Liver (tissue), 9 donors: ENCODE measurements around the gene SCGB3A2. TPM values are rescaled to one million over a fixed set of nuclear protein-coding genes. Genes with fewer than 3 reads are reported as not detected.

Experiments used
- DNase-seq: peaks from one replicate; pipeline ENCODE4 v3.0.0-alpha.2; 2017; ENCODE audit warnings: low spot score
- H3K27ac ChIP-seq, 2 donors: one replicate each; pipeline ENCODE4 v1.7.0; 2013; ENCODE audit warnings: inconsistent platforms in 2 of 2, low read length in 2 of 2, control low read depth in 1 of 2, low read depth in 1 of 2, mild to moderate bottlenecking in 1 of 2
- H3K27me3 ChIP-seq, 4 donors: one replicate each; pipeline versions ENCODE4 v1.6.1 to v1.7.0; 2013; ENCODE audit warnings: low read length in 3 of 4, inconsistent platforms in 1 of 4, mild to moderate bottlenecking in 1 of 4, moderate library complexity in 1 of 4; ENCODE audit not compliant: control insufficient read depth in 4 of 4, insufficient read depth in 4 of 4
- H3K36me3 ChIP-seq, 4 donors: one replicate each; pipeline versions ENCODE4 v1.6.1 to v1.7.0; 2013; ENCODE audit warnings: low read length in 3 of 4, mild to moderate bottlenecking in 3 of 4, low read depth in 1 of 4, moderate library complexity in 1 of 4; ENCODE audit not compliant: control insufficient read depth in 4 of 4, insufficient read depth in 3 of 4
- H3K4me1 ChIP-seq, 4 donors: one replicate each; pipeline versions ENCODE4 v1.6.1 to v1.7.0; 2013; ENCODE audit warnings: low read length in 3 of 4, mild to moderate bottlenecking in 3 of 4, moderate library complexity in 1 of 4; ENCODE audit not compliant: control insufficient read depth in 4 of 4, insufficient read depth in 4 of 4
- H3K4me3 ChIP-seq, 3 donors: one replicate each; pipeline versions ENCODE4 v1.6.1 to v1.7.0; 2013; ENCODE audit warnings: low read length in 3 of 3, control low read depth in 1 of 3, low read depth in 1 of 3, mild to moderate bottlenecking in 1 of 3
- H3K9ac ChIP-seq, 2 donors: one replicate each; pipeline ENCODE4 v1.7.0; 2013; ENCODE audit warnings: low read length in 2 of 2, mild to moderate bottlenecking in 2 of 2, moderate library complexity in 2 of 2, control low read depth in 1 of 2, low read depth in 1 of 2
- H3K9me3 ChIP-seq, 4 donors: one replicate each; pipeline versions ENCODE4 v1.6.1 to v1.7.0; 2013; ENCODE audit warnings: low read length in 3 of 4; ENCODE audit not compliant: control insufficient read depth in 4 of 4
- ATF3 ChIP-seq: IDR thresholded peaks from 2 replicates; pipeline ENCODE4 v1.6.1; 2016; ENCODE audit warnings: antibody characterized with exemption
- FOXA1 ChIP-seq: IDR thresholded peaks from 2 replicates; pipeline ENCODE4 v1.6.1; 2016; ENCODE audit warnings: antibody characterized with exemption
- FOXA2 ChIP-seq: IDR thresholded peaks from 2 replicates; pipeline ENCODE4 v1.6.1; 2016; ENCODE audit warnings: antibody characterized with exemption
- HNF4A ChIP-seq, 2 donors: conservative IDR thresholded peaks; 2 replicates each; pipeline ENCODE4 v1.6.1; 2016; ENCODE audit warnings: antibody characterized with exemption in 2 of 2, mild to moderate bottlenecking in 2 of 2
- HNF4G ChIP-seq: IDR thresholded peaks from 2 replicates; pipeline ENCODE4 v1.6.1; 2016; ENCODE audit warnings: antibody characterized with exemption
- JUND ChIP-seq, 2 donors: IDR thresholded peaks; 2 replicates each; pipeline ENCODE4 v1.6.1; 2016; ENCODE audit warnings: antibody characterized with exemption in 2 of 2
- RAD21 ChIP-seq, 2 donors: IDR thresholded peaks; 2 replicates each; pipeline ENCODE4 v1.6.1; 2016; ENCODE audit warnings: antibody characterized with exemption in 2 of 2, mild to moderate bottlenecking in 2 of 2
- RXRA ChIP-seq, 2 donors: IDR thresholded peaks; 2 replicates each; pipeline ENCODE4 v1.6.1; 2017 to 2018; ENCODE audit warnings: antibody characterized with exemption in 2 of 2, mild to moderate bottlenecking in 1 of 2
- SP1 ChIP-seq: IDR thresholded peaks from 2 replicates; pipeline ENCODE4 v1.6.1; 2018; ENCODE audit warnings: antibody characterized with exemption, mild to moderate bottlenecking
- TAF1 ChIP-seq: conservative IDR thresholded peaks from 2 replicates; pipeline ENCODE4 v1.6.1; 2016; ENCODE audit warnings: antibody characterized with exemption, mild to moderate bottlenecking
- YY1 ChIP-seq: IDR thresholded peaks from 2 replicates; pipeline ENCODE4 v1.6.1; 2016; ENCODE audit warnings: antibody characterized with exemption, mild to moderate bottlenecking
- WGBS: extraction: QIAGEN DNeasy Blood & Tissue Kit; methylation state at CpG from one replicate; pipeline ENCODE4 v1.1.7; 2013; 5-methylcytosine and 5-hydroxymethylcytosine counted together
- polyA plus RNA-seq, 2 donors: library from polyadenylated mRNA; stranded (reverse) in 1 of 2; unstranded in 1 of 2; fragments of 200-250 nt in 1 of 2; fragments of >200 nt in 1 of 2; fragmentation: Nextera tagmentation in 1 of 2; extraction: Ambion mirVana in 1 of 2; gene quantifications; one replicate each; pipeline versions ENCODE4 v1.2.1 to v1.2.3, GENCODE V29; 2013 to 2015
- total RNA-seq, 2 donors: library from RNA; depleted of rRNA; stranded (reverse); fragments of >200 nt; gene quantifications; one replicate each; pipeline ENCODE4 v1.2.3, GENCODE V29; 2014
- TF ChIP-seq, protein P1 (sequence below): IDR thresholded peaks from 2 replicates; pipeline ENCODE4 v1.6.1; 2016; ENCODE audit warnings: antibody characterized with exemption, mild to moderate bottlenecking
- TF ChIP-seq, protein P2 (sequence below): IDR thresholded peaks from 2 replicates; pipeline ENCODE4 v1.6.1; 2016; ENCODE audit warnings: antibody characterized with exemption
- TF ChIP-seq, protein P3 (sequence below): fragments of 150-350 bp; IDR thresholded peaks from 2 replicates; pipeline ENCODE4 v1.5.1; 2017; ENCODE audit warnings: improper control_type of control experiment, low read depth, low read length; ENCODE audit not compliant: missing input control
- donor health status: healthy.
- donor health status: healthy.
- donor health status: healthy.
- donor health status: healthy.
- donor health status: healthy.

Gene SCGB3A2
- total and polyA plus RNA-seq, 4 donors: not detected

DNA sequence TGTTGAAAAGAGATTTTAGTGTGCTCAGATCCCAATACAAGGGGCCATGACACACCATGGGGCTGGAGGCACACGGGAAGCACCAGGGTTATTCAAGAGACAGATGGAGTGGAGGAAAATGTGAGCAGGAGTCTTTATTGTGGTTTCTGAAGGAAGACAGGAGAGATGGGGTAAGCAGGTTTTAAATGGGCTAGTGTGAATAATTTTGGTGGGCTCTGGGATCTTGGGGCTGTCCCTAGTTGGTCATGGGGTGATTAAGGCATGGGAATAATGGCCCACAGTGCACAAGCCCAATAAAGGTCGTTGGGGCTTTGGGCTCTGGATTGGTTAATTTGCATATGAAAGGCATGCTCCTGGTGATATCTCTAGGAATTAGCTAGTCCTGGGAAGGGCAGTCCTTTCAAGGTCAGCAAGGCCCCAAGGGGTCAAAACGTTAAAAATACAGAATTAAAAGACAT, 3.6 kb upstream of the SCGB3A2 start:
- Histone ChIP-seq H3K9me3 (no peaks in the 10 kb centered on the region), H3K4me3 (no peak overlapping the region), H3K27ac (no peak overlapping the region), H3K4me1 (no peaks in the 10 kb centered on the region), H3K9ac (no peak overlapping the region), H3K27me3 (no peaks in the 10 kb centered on the region), H3K36me3 (no peaks in the 10 kb centered on the region)
- no peak for TF ChIP-seq JUND (IDR thresholded peaks at IDR 0.05)
- DNase-seq: no peak
- WGBS: 45% methylated on average over 3 of the region's 3 CpGs

DNA sequence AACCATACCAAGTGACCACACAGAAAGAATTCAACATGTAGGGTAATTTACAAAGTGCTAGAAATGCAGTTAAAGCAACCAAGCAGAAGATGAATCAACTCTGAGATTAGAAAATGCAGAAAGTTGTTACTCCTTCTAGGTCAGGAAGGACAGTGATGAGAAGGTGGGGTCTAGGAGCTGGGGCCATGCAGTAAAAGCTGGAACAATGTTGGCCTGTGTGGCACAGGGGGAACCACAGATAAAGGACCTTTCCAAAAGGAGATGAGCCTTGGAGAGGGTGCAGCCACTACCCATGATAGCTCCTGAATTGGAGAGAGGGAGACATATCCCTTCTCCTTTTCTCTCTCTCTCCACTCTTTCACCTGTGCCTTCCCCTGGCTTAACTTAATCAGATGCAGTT, 2.4 kb upstream of the SCGB3A2 start:
- Histone ChIP-seq H3K27ac (no peak overlapping the region), H3K9me3 (no peaks in the 10 kb centered on the region), H3K36me3 (no peaks in the 10 kb centered on the region), H3K4me1 (no peaks in the 10 kb centered on the region), H3K27me3 (no peaks in the 10 kb centered on the region), H3K4me3 (no peak overlapping the region), H3K9ac (no peak overlapping the region)
- TF ChIP-seq ATF3: no peak
- TF ChIP-seq RXRA (IDR thresholded peaks at IDR 0.05): no peak
- TF ChIP-seq YY1: no peak
- TF ChIP-seq, protein P1, sequence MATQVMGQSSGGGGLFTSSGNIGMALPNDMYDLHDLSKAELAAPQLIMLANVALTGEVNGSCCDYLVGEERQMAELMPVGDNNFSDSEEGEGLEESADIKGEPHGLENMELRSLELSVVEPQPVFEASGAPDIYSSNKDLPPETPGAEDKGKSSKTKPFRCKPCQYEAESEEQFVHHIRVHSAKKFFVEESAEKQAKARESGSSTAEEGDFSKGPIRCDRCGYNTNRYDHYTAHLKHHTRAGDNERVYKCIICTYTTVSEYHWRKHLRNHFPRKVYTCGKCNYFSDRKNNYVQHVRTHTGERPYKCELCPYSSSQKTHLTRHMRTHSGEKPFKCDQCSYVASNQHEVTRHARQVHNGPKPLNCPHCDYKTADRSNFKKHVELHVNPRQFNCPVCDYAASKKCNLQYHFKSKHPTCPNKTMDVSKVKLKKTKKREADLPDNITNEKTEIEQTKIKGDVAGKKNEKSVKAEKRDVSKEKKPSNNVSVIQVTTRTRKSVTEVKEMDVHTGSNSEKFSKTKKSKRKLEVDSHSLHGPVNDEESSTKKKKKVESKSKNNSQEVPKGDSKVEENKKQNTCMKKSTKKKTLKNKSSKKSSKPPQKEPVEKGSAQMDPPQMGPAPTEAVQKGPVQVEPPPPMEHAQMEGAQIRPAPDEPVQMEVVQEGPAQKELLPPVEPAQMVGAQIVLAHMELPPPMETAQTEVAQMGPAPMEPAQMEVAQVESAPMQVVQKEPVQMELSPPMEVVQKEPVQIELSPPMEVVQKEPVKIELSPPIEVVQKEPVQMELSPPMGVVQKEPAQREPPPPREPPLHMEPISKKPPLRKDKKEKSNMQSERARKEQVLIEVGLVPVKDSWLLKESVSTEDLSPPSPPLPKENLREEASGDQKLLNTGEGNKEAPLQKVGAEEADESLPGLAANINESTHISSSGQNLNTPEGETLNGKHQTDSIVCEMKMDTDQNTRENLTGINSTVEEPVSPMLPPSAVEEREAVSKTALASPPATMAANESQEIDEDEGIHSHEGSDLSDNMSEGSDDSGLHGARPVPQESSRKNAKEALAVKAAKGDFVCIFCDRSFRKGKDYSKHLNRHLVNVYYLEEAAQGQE: no peak
- no peak for TF ChIP-seq TAF1
- TF ChIP-seq FOXA2: no peak
- TF ChIP-seq HNF4A (conservative IDR thresholded peaks at IDR 0.05): no peak
- no peak for TF ChIP-seq FOXA1
- no peak for TF ChIP-seq HNF4G
- DNase-seq: no peak

GRCh38 chr5:147876626-147877025, 1.9 kb upstream of the SCGB3A2 start:
- no peak for DNase-seq

More at GRCh38 chr5:147876626-147877025, 1.9 kb upstream of the SCGB3A2 start:
- H3K9me3 ChIP-seq: no peaks in the 10 kb centered on the region
- no peaks in the 10 kb centered on the region for H3K4me1 ChIP-seq
- no peak for TF ChIP-seq RAD21 (IDR thresholded peaks at IDR 0.05)
- no peak for TF ChIP-seq ATF3
- no peak for TF ChIP-seq SP1
- TF ChIP-seq, protein P2, sequence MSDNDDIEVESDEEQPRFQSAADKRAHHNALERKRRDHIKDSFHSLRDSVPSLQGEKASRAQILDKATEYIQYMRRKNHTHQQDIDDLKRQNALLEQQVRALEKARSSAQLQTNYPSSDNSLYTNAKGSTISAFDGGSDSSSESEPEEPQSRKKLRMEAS: no peak
- TF ChIP-seq, protein P3, sequence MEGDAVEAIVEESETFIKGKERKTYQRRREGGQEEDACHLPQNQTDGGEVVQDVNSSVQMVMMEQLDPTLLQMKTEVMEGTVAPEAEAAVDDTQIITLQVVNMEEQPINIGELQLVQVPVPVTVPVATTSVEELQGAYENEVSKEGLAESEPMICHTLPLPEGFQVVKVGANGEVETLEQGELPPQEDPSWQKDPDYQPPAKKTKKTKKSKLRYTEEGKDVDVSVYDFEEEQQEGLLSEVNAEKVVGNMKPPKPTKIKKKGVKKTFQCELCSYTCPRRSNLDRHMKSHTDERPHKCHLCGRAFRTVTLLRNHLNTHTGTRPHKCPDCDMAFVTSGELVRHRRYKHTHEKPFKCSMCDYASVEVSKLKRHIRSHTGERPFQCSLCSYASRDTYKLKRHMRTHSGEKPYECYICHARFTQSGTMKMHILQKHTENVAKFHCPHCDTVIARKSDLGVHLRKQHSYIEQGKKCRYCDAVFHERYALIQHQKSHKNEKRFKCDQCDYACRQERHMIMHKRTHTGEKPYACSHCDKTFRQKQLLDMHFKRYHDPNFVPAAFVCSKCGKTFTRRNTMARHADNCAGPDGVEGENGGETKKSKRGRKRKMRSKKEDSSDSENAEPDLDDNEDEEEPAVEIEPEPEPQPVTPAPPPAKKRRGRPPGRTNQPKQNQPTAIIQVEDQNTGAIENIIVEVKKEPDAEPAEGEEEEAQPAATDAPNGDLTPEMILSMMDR: no peak
- TF ChIP-seq YY1: no peak
- TF ChIP-seq, protein P1: no peak
- no peak for TF ChIP-seq RXRA (IDR thresholded peaks at IDR 0.05)
- TF ChIP-seq FOXA1: no peak
- H3K27me3 ChIP-seq: no peaks in the 10 kb centered on the region
- 68% methylated on average over 2 of the region's 2 CpGs for WGBS
- H3K4me3 ChIP-seq: no peak overlapping the region
- H3K27ac ChIP-seq: no peak overlapping the region
- H3K36me3 ChIP-seq: no peaks in the 10 kb centered on the region
- no peak overlapping the region for H3K9ac ChIP-seq
